ENCODE results near the gene TIFAB.
A peak's percentile ranks its signal among the peaks of the same experiment; 100 is the strongest.

Gene TIFAB

GRCh38 chr5:135429301-135430134 is 22.6 kb downstream of the TIFAB start:
- no peak for FAIRE-seq
- no peak for DNase-seq (ENCODE audit: insufficient read length, low spot score)

- DNase-seq (ENCODE audit: insufficient read length, low spot score) (no peak), FAIRE-seq (no peak)
Measured at GRCh38 chr5:135428586-135428985, 23.6 kb downstream of the TIFAB start.

- FAIRE-seq (peak; percentile 78), DNase-seq (ENCODE audit: insufficient read length, low spot score) (peak; percentile 24)
Measured at GRCh38 chr5:135426102-135427082, 25.8 kb downstream of the TIFAB start.

- FAIRE-seq, result no peak
- no peak for DNase-seq (ENCODE audit: insufficient read length, low spot score)
Measured at GRCh38 chr5:135425641-135426040, 26.5 kb downstream of the TIFAB start.

GRCh38 chr5:135423846-135424168 is 28.3 kb downstream of the TIFAB start:
- DNase-seq (ENCODE audit: insufficient read length, low spot score), result no peak
- no peak for FAIRE-seq

GRCh38 chr5:135423146-135423845 is 28.9 kb downstream of the TIFAB start:
- no peak for DNase-seq (ENCODE audit: insufficient read length, low spot score)
- no peak for FAIRE-seq

GRCh38 chr5:135422419-135422818 is 29.7 kb downstream of the TIFAB start:
- no peak for DNase-seq (ENCODE audit: insufficient read length, low spot score)
- no peak for FAIRE-seq

GRCh38 chr5:135417083-135417482 is 35.1 kb downstream of the TIFAB start:
- DNase-seq (ENCODE audit: insufficient read length, low spot score), result no peak
- no peak for FAIRE-seq

GRCh38 chr5:135405082-135405481 is 47.1 kb downstream of the TIFAB start:
- DNase-seq (ENCODE audit: insufficient read length, low spot score), result no peak
- no peak for FAIRE-seq

GRCh38 chr5:135402031-135402430 is 50.1 kb downstream of the TIFAB start:
- DNase-seq (ENCODE audit: insufficient read length, low spot score), result no peak
- FAIRE-seq, result no peak

- no peak for FAIRE-seq
- no peak for DNase-seq (ENCODE audit: insufficient read length, low spot score)
Measured at GRCh38 chr5:135400866-135401265, 51.3 kb downstream of the TIFAB start.

GRCh38 chr5:135399794-135400542 is 52.2 kb downstream of the TIFAB start:
- DNase-seq (ENCODE audit: insufficient read length, low spot score) (no peak), FAIRE-seq (no peak)

GRCh38 chr5:135398855-135399793 is 53.0 kb downstream of the TIFAB start, which contains the start of gene MACROH2A1:
TSS of gene MACROH2A1 (minus strand) at chr5:135399231. CDS start at chr5:135389093, 10,138 bp downstream.
- DNase-seq (ENCODE audit: insufficient read length, low spot score) (peak; percentile 89), FAIRE-seq (peak; percentile 8)

GRCh38 chr5:135398160-135398854 is 53.8 kb downstream of the TIFAB start:
- DNase-seq (ENCODE audit: insufficient read length, low spot score) (no peak), FAIRE-seq (peak; percentile 67)
